Subcutaneous abdominal adipose tissue (tissue), 5 donors: Measurements from ENCODE around the gene ANXA10.
"Not testable (repeated sequence)": the region's sequence is repeated elsewhere in the genome, so short reads cannot be mapped to it uniquely, and the experiment has no call there.

ENCODE experiments used
- H3K27ac ChIP-seq: one replicate; pipeline ENCODE4 v1.7.0; 2013; ENCODE audit warnings: low read depth, mild to moderate bottlenecking, inconsistent platforms, low read length, moderate library complexity
- H3K27me3 ChIP-seq, 5 donors: one replicate each; pipeline ENCODE4 v1.7.0; 2013; ENCODE audit warnings: low read length in 5 of 5, inconsistent platforms in 1 of 5; ENCODE audit not compliant: control insufficient read depth in 5 of 5, insufficient read depth in 4 of 5
- H3K36me3 ChIP-seq, 5 donors: one replicate each; pipeline ENCODE4 v1.7.0; 2013; ENCODE audit warnings: low read length in 5 of 5; ENCODE audit not compliant: control insufficient read depth in 5 of 5, insufficient read depth in 5 of 5
- H3K4me1 ChIP-seq, 5 donors: one replicate each; pipeline ENCODE4 v1.7.0; 2013; ENCODE audit warnings: low read length in 5 of 5, mild to moderate bottlenecking in 3 of 5, moderate library complexity in 1 of 5; ENCODE audit not compliant: control insufficient read depth in 5 of 5, insufficient read depth in 5 of 5
- H3K4me3 ChIP-seq, 5 donors: one replicate each; pipeline ENCODE4 v1.7.0; 2013; ENCODE audit warnings: low read length in 5 of 5, low read depth in 1 of 5
- H3K9ac ChIP-seq, 5 donors: one replicate each; pipeline ENCODE4 v1.7.0; 2013; ENCODE audit warnings: low read length in 5 of 5, mild to moderate bottlenecking in 4 of 5, moderate library complexity in 3 of 5
- H3K9me3 ChIP-seq, 5 donors: one replicate each; pipeline ENCODE4 v1.7.0; 2013; ENCODE audit warnings: low read length in 5 of 5; ENCODE audit not compliant: control insufficient read depth in 5 of 5
- donor health status: healthy.
- donor health status: healthy.
- donor health status: healthy.
- donor health status: healthy.
- donor health status: healthy.

Gene ANXA10

GRCh38 chr4:168129802-168130201 lies 37.5 kb downstream of the ANXA10 start:
- Histone ChIP-seq H3K27me3 (no peaks in the 10 kb centered on the region), H3K4me3 (no peak overlapping the region), H3K36me3 (no peaks in the 10 kb centered on the region), H3K9ac (no peak overlapping the region), H3K27ac (no peak overlapping the region), H3K4me1 (no peaks in the 10 kb centered on the region), H3K9me3 (no peaks in the 10 kb centered on the region)

GRCh38 chr4:168131196-168131595 lies 38.9 kb downstream of the ANXA10 start:
- Histone ChIP-seq H3K4me1 (no peaks in the 10 kb centered on the region), H3K27me3 (no peaks in the 10 kb centered on the region), H3K9ac (no peak overlapping the region), H3K36me3 (no peaks in the 10 kb centered on the region), H3K4me3 (no peak overlapping the region), H3K9me3 (no peaks in the 10 kb centered on the region), H3K27ac (no peak overlapping the region)

- Histone ChIP-seq H3K9ac (no peak overlapping the region), H3K9me3 (no peaks in the 10 kb centered on the region), H3K27ac (no peak overlapping the region), H3K36me3 (no peaks in the 10 kb centered on the region), H3K4me3 (no peak overlapping the region), H3K27me3 (no peaks in the 10 kb centered on the region), H3K4me1 (no peaks in the 10 kb centered on the region)
These were observed 42.3 kb downstream of the ANXA10 start for GRCh38 chr4:168134651-168135050.

- H3K4me3 ChIP-seq, H3K9ac ChIP-seq, H3K36me3 ChIP-seq, H3K27ac ChIP-seq, H3K4me1 ChIP-seq, H3K9me3 ChIP-seq, H3K27me3 ChIP-seq: not testable (repeated sequence)
These were observed 43.5 kb downstream of the ANXA10 start for GRCh38 chr4:168135860-168136259.

GRCh38 chr4:168137695-168138094 lies 45.4 kb downstream of the ANXA10 start:
- H3K9me3 ChIP-seq, H3K9ac ChIP-seq, H3K4me3 ChIP-seq, H3K27me3 ChIP-seq, H3K27ac ChIP-seq, H3K36me3 ChIP-seq, H3K4me1 ChIP-seq: not testable (repeated sequence)

- Histone ChIP-seq H3K27ac (no peak overlapping the region), H3K36me3 (no peaks in the 10 kb centered on the region), H3K9ac (no peak overlapping the region), H3K9me3 (no peaks in the 10 kb centered on the region), H3K4me1 (no peaks in the 10 kb centered on the region), H3K4me3 (no peak overlapping the region), H3K27me3 (no peaks in the 10 kb centered on the region)
These were observed 45.8 kb downstream of the ANXA10 start for GRCh38 chr4:168138143-168138542.

- H3K27ac ChIP-seq = no peak overlapping the region
- H3K4me3 ChIP-seq = no peak overlapping the region
- H3K9me3 ChIP-seq = no peaks in the 10 kb centered on the region
- no peaks in the 10 kb centered on the region for H3K27me3 ChIP-seq
- H3K4me1 ChIP-seq = no peaks in the 10 kb centered on the region
- no peak overlapping the region for H3K9ac ChIP-seq
- H3K36me3 ChIP-seq = no peaks in the 10 kb centered on the region
These were observed 47.0 kb downstream of the ANXA10 start for GRCh38 chr4:168139336-168139735.

- Histone ChIP-seq H3K4me3 (no peak overlapping the region), H3K4me1 (no peaks in the 10 kb centered on the region), H3K27me3 (no peaks in the 10 kb centered on the region), H3K27ac (no peak overlapping the region), H3K36me3 (no peaks in the 10 kb centered on the region), H3K9ac (no peak overlapping the region), H3K9me3 (no peaks in the 10 kb centered on the region)
These were observed 49.4 kb downstream of the ANXA10 start for GRCh38 chr4:168141733-168142132.

GRCh38 chr4:168143601-168144000 lies 51.3 kb downstream of the ANXA10 start:
- H3K27ac ChIP-seq = no peak overlapping the region
- no peaks in the 10 kb centered on the region for H3K4me1 ChIP-seq
- H3K27me3 ChIP-seq = no peaks in the 10 kb centered on the region
- no peak overlapping the region for H3K9ac ChIP-seq
- no peaks in the 10 kb centered on the region for H3K36me3 ChIP-seq
- no peaks in the 10 kb centered on the region for H3K9me3 ChIP-seq
- no peak overlapping the region for H3K4me3 ChIP-seq

GRCh38 chr4:168150420-168151050 lies 58.2 kb downstream of the ANXA10 start:
- Histone ChIP-seq H3K27me3 (no peaks in the 10 kb centered on the region), H3K4me1 (peaks cover 0 to 5% (median 0%) of the 10 kb centered on the region in 5 donors), H3K27ac (no peak overlapping the region), H3K9me3 (no peaks in the 10 kb centered on the region), H3K9ac (no peak overlapping the region), H3K36me3 (no peaks in the 10 kb centered on the region), H3K4me3 (no peak overlapping the region)

GRCh38 chr4:168151327-168151726 lies 59.0 kb downstream of the ANXA10 start:
- Histone ChIP-seq H3K27ac (no peak overlapping the region), H3K4me3 (no peak overlapping the region), H3K9me3 (no peaks in the 10 kb centered on the region), H3K27me3 (no peaks in the 10 kb centered on the region), H3K4me1 (peaks cover 0 to 5% (median 0%) of the 10 kb centered on the region in 5 donors), H3K9ac (no peak overlapping the region), H3K36me3 (no peaks in the 10 kb centered on the region)
